GM12864 (cell line): ENCODE measurements around the gene EXOC3.

Experiments used
- DNase-seq: peaks from one replicate; pipeline ENCODE4 v3.0.0-alpha.2; 2011; ENCODE audit warnings: low read depth
- H3K4me3 ChIP-seq: 2 replicates; pipeline ENCODE4 v1.5.1; 2011; ENCODE audit warnings: mild to moderate bottlenecking, low read depth, low read length, control low read depth
- CTCF ChIP-seq: IDR thresholded peaks from 2 replicates; pipeline ENCODE4 v1.5.1; 2011; ENCODE audit warnings: low read depth, mild to moderate bottlenecking, moderate library complexity, low read length, control low read depth, inconsistent platforms; ENCODE audit errors: missing control alignments

EXOC3 gene

GRCh38 chr5:419970-420369 lies 23.0 kb upstream of the EXOC3 start:
- no peak for DNase-seq
- no peak overlapping the region for H3K4me3 ChIP-seq
- no peak for TF ChIP-seq CTCF

GRCh38 chr5:420632-421286 lies 22.2 kb upstream of the EXOC3 start:
- no peak overlapping the region for H3K4me3 ChIP-seq
- TF ChIP-seq CTCF, result no peak
- DNase-seq, result no peak

- no peak for DNase-seq
- TF ChIP-seq CTCF, result no peak
- H3K4me3 ChIP-seq, result no peak overlapping the region
These were observed 21.6 kb upstream of the EXOC3 start for GRCh38 chr5:421287-421880.

- DNase-seq, result no peak
- H3K4me3 ChIP-seq, result no peak overlapping the region
- TF ChIP-seq CTCF, result no peak
These were observed 21.1 kb upstream of the EXOC3 start for GRCh38 chr5:421901-422300.

GRCh38 chr5:422323-423232 lies 20.4 kb upstream of the EXOC3 start:
- no peak for TF ChIP-seq CTCF

GRCh38 chr5:423233-423565 lies 19.8 kb upstream of the EXOC3 start:
- no peak for TF ChIP-seq CTCF
- H3K4me3 ChIP-seq, result no peak overlapping the region
- DNase-seq, result no peak

More at GRCh38 chr5:422323-423232, 20.4 kb upstream of the EXOC3 start:
- H3K4me3 ChIP-seq, result no peak overlapping the region
- DNase-seq, result no peak
